Retinal pigment epithelial cell (primary cell): Measurements from ENCODE around the gene LHFPL6.

Source experiments
- DNase-seq: peaks from one replicate; pipeline ENCODE4 v3.0.0-alpha.2; 2010; ENCODE audit warnings: low read depth
- H3K4me3 ChIP-seq: 2 replicates; pipeline ENCODE4 v1.5.1; 2011; ENCODE audit warnings: mild to moderate bottlenecking, low read length, control low read depth, moderate library complexity
- CTCF ChIP-seq: conservative IDR thresholded peaks from 2 replicates; pipeline ENCODE4 v1.5.1; 2011; ENCODE audit warnings: low read depth, low read length, control low read depth, inconsistent platforms

Gene LHFPL6

GRCh38 chr13:39557285-39557955 lies 45.6 kb downstream of the LHFPL6 start:
- DNase-seq, result no peak
- no peak for TF ChIP-seq CTCF
- no peak overlapping the region for H3K4me3 ChIP-seq

GRCh38 chr13:39556866-39557265 lies 46.1 kb downstream of the LHFPL6 start:
- no peak for DNase-seq
- no peak for TF ChIP-seq CTCF
- H3K4me3 ChIP-seq, result no peak overlapping the region

- no peak for TF ChIP-seq CTCF
- no peak for DNase-seq
- H3K4me3 ChIP-seq, result no peak overlapping the region
These were observed 48.6 kb downstream of the LHFPL6 start for GRCh38 chr13:39554371-39554770.

- no peak for TF ChIP-seq CTCF
- H3K4me3 ChIP-seq, result no peak overlapping the region
- no peak for DNase-seq
These were observed 50.7 kb downstream of the LHFPL6 start for GRCh38 chr13:39552246-39552645.

GRCh38 chr13:39550931-39551330 lies 52.1 kb downstream of the LHFPL6 start:
- no peak for DNase-seq
- H3K4me3 ChIP-seq, result no peak overlapping the region
- TF ChIP-seq CTCF, result no peak

GRCh38 chr13:39547108-39547507 lies 55.9 kb downstream of the LHFPL6 start:
- TF ChIP-seq CTCF, result no peak
- no peak overlapping the region for H3K4me3 ChIP-seq
- DNase-seq, result no peak

GRCh38 chr13:39542361-39542760 lies 60.6 kb downstream of the LHFPL6 start:
- TF ChIP-seq CTCF, result no peak
- H3K4me3 ChIP-seq, result no peak overlapping the region
- no peak for DNase-seq
